ENCODE results near the gene CENPX. TPM values are rescaled to one million over a fixed set of nuclear protein-coding genes. Genes with fewer than 3 reads are reported as not detected.

Gene CENPX
- total RNA-seq, 2 donors from 2014 or later: 16.5 to 24.4 TPM

DNA sequence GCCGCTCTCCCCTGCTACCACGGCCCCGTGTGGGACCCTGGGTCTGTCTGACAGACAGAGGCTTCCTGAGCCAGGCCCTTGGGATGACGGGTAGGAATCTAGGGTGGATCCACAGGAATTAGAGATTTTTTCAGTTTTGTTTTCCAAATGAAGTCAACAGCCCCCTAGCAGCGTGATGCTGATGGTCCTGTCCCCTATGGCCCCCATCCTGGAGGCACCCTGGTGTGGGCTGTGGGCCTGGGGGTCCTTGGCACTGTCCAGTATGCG, 15.5 kb downstream of the CENPX start:
- no peaks in the 10 kb centered on the region for H3K4me1 ChIP-seq
- WGBS, 2 donors: 89 to 100% methylated on average over 1 to 6 of the region's 6 CpGs

DNA sequence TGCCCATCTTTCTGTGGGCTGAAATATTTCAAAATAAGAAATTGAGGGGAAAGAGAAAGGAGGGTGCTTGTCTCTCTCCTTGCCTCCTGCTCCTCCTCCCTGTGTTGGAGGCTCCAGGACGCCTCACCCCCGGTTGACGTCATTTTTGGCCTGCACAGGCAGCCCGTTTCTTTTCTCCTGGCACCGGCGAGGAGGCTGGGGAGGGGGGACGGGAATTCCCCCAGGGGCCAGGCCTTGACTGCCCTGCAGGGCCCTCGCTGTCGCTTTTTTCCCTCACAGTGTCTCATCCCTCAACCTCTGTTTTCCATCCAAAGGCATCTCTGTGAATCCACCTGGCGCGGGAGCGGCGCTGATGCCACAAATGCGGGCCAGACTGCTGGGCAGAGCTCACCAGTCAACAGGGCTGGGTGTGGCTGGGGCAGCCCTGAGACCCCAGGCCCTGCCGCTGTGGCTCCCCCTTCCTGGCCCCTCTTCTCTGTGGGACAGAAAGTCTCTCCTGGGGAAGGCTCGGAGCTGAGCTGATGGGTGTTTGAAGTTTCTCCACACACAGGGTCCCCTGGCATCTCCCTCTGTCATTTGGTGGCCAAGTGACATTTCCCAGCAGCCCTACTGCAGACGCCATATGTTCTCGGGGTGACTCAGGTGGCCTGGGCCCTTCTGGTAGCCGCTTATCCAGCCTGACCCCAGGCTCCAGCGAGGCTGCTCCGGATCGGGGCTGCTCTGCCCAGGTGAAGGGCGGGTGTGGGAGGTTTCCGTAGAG, 16.0 kb downstream of the CENPX start:
- intact Hi-C loops (cut with DNase I): no loop called here
- no peaks in the 10 kb centered on the region for H3K27me3 ChIP-seq
- H3K36me3 ChIP-seq (replicated peaks in 1 of 2; ENCODE audit: insufficient read depth in 1 of 2, low read depth in 2 of 2): no peaks in the 10 kb centered on the region
- TF ChIP-seq, protein P1, sequence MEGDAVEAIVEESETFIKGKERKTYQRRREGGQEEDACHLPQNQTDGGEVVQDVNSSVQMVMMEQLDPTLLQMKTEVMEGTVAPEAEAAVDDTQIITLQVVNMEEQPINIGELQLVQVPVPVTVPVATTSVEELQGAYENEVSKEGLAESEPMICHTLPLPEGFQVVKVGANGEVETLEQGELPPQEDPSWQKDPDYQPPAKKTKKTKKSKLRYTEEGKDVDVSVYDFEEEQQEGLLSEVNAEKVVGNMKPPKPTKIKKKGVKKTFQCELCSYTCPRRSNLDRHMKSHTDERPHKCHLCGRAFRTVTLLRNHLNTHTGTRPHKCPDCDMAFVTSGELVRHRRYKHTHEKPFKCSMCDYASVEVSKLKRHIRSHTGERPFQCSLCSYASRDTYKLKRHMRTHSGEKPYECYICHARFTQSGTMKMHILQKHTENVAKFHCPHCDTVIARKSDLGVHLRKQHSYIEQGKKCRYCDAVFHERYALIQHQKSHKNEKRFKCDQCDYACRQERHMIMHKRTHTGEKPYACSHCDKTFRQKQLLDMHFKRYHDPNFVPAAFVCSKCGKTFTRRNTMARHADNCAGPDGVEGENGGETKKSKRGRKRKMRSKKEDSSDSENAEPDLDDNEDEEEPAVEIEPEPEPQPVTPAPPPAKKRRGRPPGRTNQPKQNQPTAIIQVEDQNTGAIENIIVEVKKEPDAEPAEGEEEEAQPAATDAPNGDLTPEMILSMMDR (IDR thresholded peaks at IDR 0.05): no peak
- no peak for TF ChIP-seq POLR2A (IDR thresholded peaks at IDR 0.05)
- H3K4me1 ChIP-seq: no peaks in the 10 kb centered on the region
- H3K27ac ChIP-seq: no peak overlapping the region
- no peaks in the 10 kb centered on the region for H3K9me3 ChIP-seq
- H3K4me3 ChIP-seq: no peak overlapping the region
- 86 to 91% methylated on average over 14 to 24 of the region's 24 CpGs for WGBS, 2 donors
- no peak for ATAC-seq
- no peak for DNase-seq

More for the DNA sequence above, 15.5 kb downstream of the CENPX start:
- intact Hi-C loops (cut with DNase I): no loop called here
- no peaks in the 10 kb centered on the region for H3K9me3 ChIP-seq
- TF ChIP-seq, protein P1 (IDR thresholded peaks at IDR 0.05): no peak
- TF ChIP-seq POLR2A (IDR thresholded peaks at IDR 0.05): no peak
- no peak for DNase-seq
- ATAC-seq: no peak
- H3K36me3 ChIP-seq (replicated peaks in 1 of 2; ENCODE audit: insufficient read depth in 1 of 2, low read depth in 2 of 2): no peaks in the 10 kb centered on the region
- no peak overlapping the region for H3K4me3 ChIP-seq
- no peak overlapping the region for H3K27ac ChIP-seq
- H3K27me3 ChIP-seq: no peaks in the 10 kb centered on the region

DNA sequence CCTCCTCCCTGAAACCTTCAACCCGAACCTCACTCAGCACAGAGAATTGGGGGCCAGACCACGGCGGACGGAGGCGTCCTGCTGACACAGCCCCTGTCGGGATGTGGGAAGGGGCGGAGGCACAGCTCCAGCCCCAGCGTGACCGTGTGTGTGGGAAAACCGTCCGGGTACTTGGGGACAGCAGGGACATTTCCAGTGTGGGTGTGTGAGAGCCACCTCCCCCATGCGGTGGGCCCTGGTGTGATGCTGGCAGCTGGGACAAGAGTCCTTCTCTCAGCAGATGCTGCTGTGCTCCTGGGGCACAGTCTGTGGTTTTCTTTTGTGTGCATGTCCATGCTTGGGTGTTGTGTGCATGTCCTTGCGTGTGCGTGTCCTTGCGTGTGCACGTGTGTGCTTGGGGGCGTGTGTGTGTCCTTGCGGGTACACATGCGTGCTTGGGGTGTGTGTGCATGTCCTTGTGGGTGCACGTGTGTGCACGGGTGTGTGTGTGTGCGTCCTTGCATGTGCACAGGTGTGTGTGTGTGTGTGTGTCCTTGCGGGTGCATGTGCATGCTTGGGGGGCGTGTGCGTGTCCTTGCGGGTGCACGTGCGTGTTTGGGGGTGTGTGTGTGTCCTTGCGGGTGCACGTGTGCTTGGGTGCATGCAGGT, 16.9 kb downstream of the CENPX start:
- H3K4me3 ChIP-seq: no peak overlapping the region
- no peak overlapping the region for H3K27ac ChIP-seq
- no peaks in the 10 kb centered on the region for H3K9me3 ChIP-seq
- H3K36me3 ChIP-seq (replicated peaks in 1 of 2; ENCODE audit: insufficient read depth in 1 of 2, low read depth in 2 of 2): no peaks in the 10 kb centered on the region
- no peaks in the 10 kb centered on the region for H3K27me3 ChIP-seq
- TF ChIP-seq POLR2A (IDR thresholded peaks at IDR 0.05): no peak
- TF ChIP-seq, protein P1 (IDR thresholded peaks at IDR 0.05): no peak
- WGBS, 2 donors: 88 to 90% methylated on average over 29 to 30 of the region's 30 CpGs
- intact Hi-C loops (cut with DNase I): no loop called here
- ATAC-seq (no peak), DNase-seq (no peak)
- no peaks in the 10 kb centered on the region for H3K4me1 ChIP-seq

DNA sequence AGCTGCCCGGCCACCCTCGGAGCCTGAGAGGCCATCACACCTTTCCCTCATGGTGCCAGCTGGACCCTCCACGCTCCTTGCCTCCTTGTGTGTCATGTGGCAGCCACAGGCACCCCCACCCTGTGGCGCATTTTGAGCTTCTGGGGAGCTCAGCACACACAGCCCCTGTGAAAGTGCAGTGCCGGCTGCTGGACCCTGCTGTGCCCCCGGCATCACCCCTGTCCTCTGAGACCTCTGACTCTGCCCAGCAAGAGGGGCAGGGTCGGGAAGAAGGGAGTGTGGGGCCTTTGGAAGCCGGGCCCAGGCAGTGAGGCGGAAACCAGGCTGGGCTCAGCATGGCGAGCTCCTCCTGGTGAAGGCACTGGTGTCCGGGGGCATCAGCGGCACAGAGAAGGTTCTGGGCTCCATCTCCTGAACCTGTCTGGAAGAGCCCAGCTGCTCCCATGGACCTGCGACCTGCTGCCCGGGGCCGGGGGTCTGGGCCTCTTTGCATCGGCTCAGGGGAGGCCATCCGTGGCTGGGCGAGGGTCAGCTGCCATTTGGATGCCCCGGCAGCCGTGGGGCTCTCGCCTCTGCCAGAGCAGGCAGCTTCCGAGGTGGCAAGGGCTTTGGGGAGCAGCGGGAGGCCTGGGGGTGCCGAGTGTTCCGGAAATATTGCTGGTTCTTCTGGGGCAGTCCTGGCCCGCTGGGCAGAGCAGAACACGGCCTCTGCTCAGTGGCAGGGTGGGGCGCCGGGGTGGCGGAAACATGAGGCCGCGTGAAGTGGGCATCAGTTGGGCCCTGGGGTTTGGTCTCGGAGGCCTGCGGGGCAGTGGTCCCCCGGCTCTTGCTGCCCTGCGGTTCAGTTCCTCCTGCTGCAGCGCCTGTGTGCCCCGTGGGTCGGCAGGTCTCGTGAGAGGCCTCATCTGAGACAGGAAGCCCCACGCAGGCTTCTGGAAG, 17.9 kb downstream of the CENPX start:
- H3K27ac ChIP-seq: no peak overlapping the region
- H3K36me3 ChIP-seq (replicated peaks in 1 of 2; ENCODE audit: insufficient read depth in 1 of 2, low read depth in 2 of 2): no peaks in the 10 kb centered on the region
- no peak overlapping the region for H3K4me3 ChIP-seq
- H3K9me3 ChIP-seq: no peaks in the 10 kb centered on the region
- no peak for ATAC-seq
- DNase-seq: no peak
- TF ChIP-seq, protein P1 (IDR thresholded peaks at IDR 0.05): no peak
- no peak for TF ChIP-seq POLR2A (IDR thresholded peaks at IDR 0.05)
- H3K4me1 ChIP-seq: no peaks in the 10 kb centered on the region
- no peaks in the 10 kb centered on the region for H3K27me3 ChIP-seq
- intact Hi-C loops (cut with DNase I): no loop called here
- 87 to 93% methylated on average over 19 to 40 of the region's 41 CpGs for WGBS, 2 donors

Data from body of pancreas (tissue), 4 donors.